Measurements from ENCODE around the gene ADGRL2.

GRCh38 chr1:81867235-81867634 is 66.5 kb downstream of the ADGRL2 start:
- TF ChIP-seq EZH2phosphoT487 (IDR thresholded peaks at IDR 0.05; ENCODE audit: low read depth, severe bottlenecking, unreplicated experiment) (no peak), CTCF (IDR thresholded peaks at IDR 0.05; ENCODE audit: poor library complexity) (no peak)
